GM21515 (cell line): Measurements from ENCODE around the gene TAF4.

Experiments used
- ATAC-seq: cut with Tn5 transposase; IDR thresholded peaks from one replicate; pipeline ENCODE4 v1.9.1; 2021; ENCODE audit not compliant: unreplicated experiment

Gene TAF4

GRCh38 chr20:62045529-62046285 is 20.0 kb downstream of the TAF4 start:
- ATAC-seq = no peak

- no peak for ATAC-seq
Measured at GRCh38 chr20:62045118-62045517, 20.6 kb downstream of the TAF4 start.

- ATAC-seq = no peak
Measured at GRCh38 chr20:62044631-62045030, 21.1 kb downstream of the TAF4 start.

- ATAC-seq = no peak
Measured at GRCh38 chr20:62043131-62043914, 22.4 kb downstream of the TAF4 start.

GRCh38 chr20:62042025-62042820 is 23.5 kb downstream of the TAF4 start:
- no peak for ATAC-seq

- no peak for ATAC-seq
Measured at GRCh38 chr20:62040933-62041332, 24.7 kb downstream of the TAF4 start.

- no peak for ATAC-seq
Measured at GRCh38 chr20:62040381-62040922, 25.2 kb downstream of the TAF4 start.

- no peak for ATAC-seq
Measured at GRCh38 chr20:62039738-62040137, 25.9 kb downstream of the TAF4 start.

- no peak for ATAC-seq
Measured at GRCh38 chr20:62032609-62033368, 32.9 kb downstream of the TAF4 start.

- ATAC-seq = no peak
Measured at GRCh38 chr20:62031462-62032092, 34.1 kb downstream of the TAF4 start.

GRCh38 chr20:62030834-62031434 is 34.7 kb downstream of the TAF4 start:
- peak; percentile 87 for ATAC-seq

- ATAC-seq = no peak
Measured at GRCh38 chr20:62030357-62030756, 35.3 kb downstream of the TAF4 start.

- ATAC-seq = no peak
Measured at GRCh38 chr20:62029949-62030348, 35.7 kb downstream of the TAF4 start.

- no peak for ATAC-seq
Measured at GRCh38 chr20:62029296-62029695, 36.4 kb downstream of the TAF4 start.

- no peak for ATAC-seq
Measured at GRCh38 chr20:62028384-62028783, 37.3 kb downstream of the TAF4 start.

GRCh38 chr20:62027698-62028321 is 37.9 kb downstream of the TAF4 start:
- no peak for ATAC-seq

- no peak for ATAC-seq
Measured at GRCh38 chr20:62027116-62027515, 38.6 kb downstream of the TAF4 start.

- no peak for ATAC-seq
Measured at GRCh38 chr20:62026564-62026856, 39.2 kb downstream of the TAF4 start.

GRCh38 chr20:62025832-62026563 is 39.7 kb downstream of the TAF4 start:
- ATAC-seq = no peak
